DMS79 (cell line): ENCODE measurements around the gene PCSK5.
"Not testable (repeated sequence)": the region's sequence is repeated elsewhere in the genome, so short reads cannot be mapped to it uniquely, and the experiment has no call there.

Experiments used
- DNase-seq: peaks from one replicate; lab custom pipeline; 2025; lab: John Stamatoyannopoulos, UW

Gene PCSK5

GRCh38 chr9:76007935-76008334 is 117.5 kb downstream of the PCSK5 start:
- DNase-seq = no peak

GRCh38 chr9:76013809-76014208 is 123.3 kb downstream of the PCSK5 start:
- DNase-seq = no peak

- DNase-seq = no peak
Observed at GRCh38 chr9:76018235-76018634, 127.8 kb downstream of the PCSK5 start.

- DNase-seq = no peak
Observed at GRCh38 chr9:76018761-76019160, 128.3 kb downstream of the PCSK5 start.

- DNase-seq = no peak
Observed at GRCh38 chr9:76020652-76021051, 130.2 kb downstream of the PCSK5 start.

- no peak for DNase-seq
Observed at GRCh38 chr9:76022317-76022716, 131.8 kb downstream of the PCSK5 start.

- no peak for DNase-seq
Observed at GRCh38 chr9:76023715-76024195, 133.3 kb downstream of the PCSK5 start.

GRCh38 chr9:76025286-76025685 is 134.8 kb downstream of the PCSK5 start:
- DNase-seq = no peak

- no peak for DNase-seq
Observed at GRCh38 chr9:76026796-76027195, 136.3 kb downstream of the PCSK5 start.

- no peak for DNase-seq
Observed at GRCh38 chr9:76027416-76027815, 136.9 kb downstream of the PCSK5 start.

GRCh38 chr9:76027861-76028260 is 137.4 kb downstream of the PCSK5 start:
- DNase-seq = no peak

- DNase-seq = no peak
Observed at GRCh38 chr9:76032038-76032796, 141.7 kb downstream of the PCSK5 start.

GRCh38 chr9:76032797-76033373 is 142.4 kb downstream of the PCSK5 start:
- no peak for DNase-seq

GRCh38 chr9:76034049-76034448 is 143.6 kb downstream of the PCSK5 start:
- DNase-seq = no peak

GRCh38 chr9:76036762-76037161 is 146.3 kb downstream of the PCSK5 start:
- no peak for DNase-seq

GRCh38 chr9:76037587-76038225 is 147.2 kb downstream of the PCSK5 start:
- DNase-seq = no peak

- DNase-seq = no peak
Observed at GRCh38 chr9:76038431-76038830, 148.0 kb downstream of the PCSK5 start.

- DNase-seq = no peak
Observed at GRCh38 chr9:76044266-76044819, 153.9 kb downstream of the PCSK5 start.

- DNase-seq = no peak
Observed at GRCh38 chr9:76045221-76045620, 154.7 kb downstream of the PCSK5 start.

- DNase-seq = no peak
Observed at GRCh38 chr9:76049341-76049740, 158.9 kb downstream of the PCSK5 start.

- DNase-seq = no peak
Observed at GRCh38 chr9:76067696-76068095, 177.2 kb downstream of the PCSK5 start.

GRCh38 chr9:76077537-76077936 is 187.1 kb downstream of the PCSK5 start:
- no peak for DNase-seq

- not testable (repeated sequence) for DNase-seq
Observed at GRCh38 chr9:76081281-76081680, 190.8 kb downstream of the PCSK5 start.
